ENCODE measurements around the gene GBX2.

DNA sequence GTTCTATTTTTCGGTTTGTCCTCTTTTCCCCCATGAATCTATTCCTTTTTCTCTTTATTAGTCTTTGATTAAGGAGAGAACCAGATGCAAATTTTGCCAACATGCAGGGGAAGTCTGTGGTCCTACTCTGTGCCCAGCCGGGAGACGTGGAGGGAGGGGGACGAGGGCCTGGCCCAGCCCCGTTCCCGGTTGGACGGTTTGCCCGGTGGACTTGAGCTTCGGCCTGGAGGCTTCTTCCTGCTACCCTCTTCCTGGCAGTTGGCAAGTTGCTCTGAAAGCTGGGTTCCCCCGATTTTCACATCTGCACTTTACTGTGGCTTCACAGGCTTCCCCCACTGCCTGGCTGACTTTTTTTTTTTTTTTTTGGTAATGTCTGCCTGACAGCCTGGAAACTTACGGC, 39.3 kb upstream of the GBX2 start:
- TF ChIP-seq ELF4 (IDR thresholded peaks at IDR 0.05) (no peak), BHLHE40 (IDR thresholded peaks at IDR 0.05; ENCODE audit: borderline replicate concordance) (no peak), SP1 (IDR thresholded peaks at IDR 0.05) (no peak), LEF1 (IDR thresholded peaks at IDR 0.05; ENCODE audit: borderline replicate concordance) (no peak), FOXA1 (IDR thresholded peaks at IDR 0.05) (no peak), FOXK2 (IDR thresholded peaks at IDR 0.05) (no peak)

Data from HEK293T (cell line).